Putamen (tissue), 1 donor: ENCODE results near the gene NELL2.
"Not testable (repeated sequence)": the region's sequence is repeated elsewhere in the genome, so short reads cannot be mapped to it uniquely, and the experiment has no call there.

Experiments
- DNase-seq: peaks from one replicate; pipeline ENCODE4 v3.0.0-alpha.2; 2016; ENCODE audit warnings: low spot score

The NELL2 gene

DNA sequence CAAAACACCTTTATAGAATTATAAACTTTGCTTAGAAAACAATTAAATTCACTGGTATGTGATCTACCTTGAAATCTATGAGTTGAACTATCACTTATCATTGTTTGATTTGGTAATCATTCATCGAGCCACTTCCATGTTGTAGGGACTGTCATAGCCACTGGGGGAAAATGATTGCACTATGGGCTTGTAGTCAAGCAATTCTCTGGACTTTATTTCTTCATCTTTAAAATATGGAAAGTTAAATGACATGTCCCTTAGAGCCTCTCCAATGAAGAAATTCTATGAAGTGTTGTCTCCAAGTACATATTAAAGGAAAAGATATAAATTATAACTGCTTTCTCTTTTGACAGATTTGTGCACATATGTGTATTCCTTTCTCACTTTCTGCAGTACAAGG, 97.3 kb downstream of the NELL2 start:
- DNase-seq: no peak

DNA sequence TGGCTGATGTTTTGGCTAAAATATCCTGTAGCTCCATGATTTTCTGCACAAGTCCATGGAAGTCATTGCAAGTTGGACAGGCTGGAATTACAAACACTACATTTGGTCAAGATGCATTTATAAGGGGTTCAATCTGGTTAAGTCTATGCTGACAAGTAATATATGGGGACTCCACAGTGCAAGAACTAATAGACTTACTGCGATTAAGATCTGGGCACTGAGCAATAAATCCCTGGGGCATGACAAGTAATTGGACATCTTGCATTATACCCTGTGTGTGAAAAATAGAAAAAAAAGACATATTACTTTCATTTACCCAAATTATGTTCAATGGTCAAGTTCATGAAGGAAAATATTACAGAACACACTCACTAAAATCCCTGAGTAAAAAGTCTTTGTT, 99.1 kb downstream of the NELL2 start:
- no peak for DNase-seq

GRCh38 chr12:44775901-44776300, 100.2 kb downstream of the NELL2 start:
- DNase-seq: no peak

- DNase-seq: no peak
Observed at GRCh38 chr12:44774815-44775411, 101.2 kb downstream of the NELL2 start.

GRCh38 chr12:44771485-44772021, 104.6 kb downstream of the NELL2 start:
- DNase-seq: no peak

GRCh38 chr12:44765796-44766195, 110.3 kb downstream of the NELL2 start:
- DNase-seq: no peak

- no peak for DNase-seq
Observed at GRCh38 chr12:44763021-44763420, 113.1 kb downstream of the NELL2 start.

- no peak for DNase-seq
Observed at GRCh38 chr12:44759289-44759688, 116.8 kb downstream of the NELL2 start.

DNA sequence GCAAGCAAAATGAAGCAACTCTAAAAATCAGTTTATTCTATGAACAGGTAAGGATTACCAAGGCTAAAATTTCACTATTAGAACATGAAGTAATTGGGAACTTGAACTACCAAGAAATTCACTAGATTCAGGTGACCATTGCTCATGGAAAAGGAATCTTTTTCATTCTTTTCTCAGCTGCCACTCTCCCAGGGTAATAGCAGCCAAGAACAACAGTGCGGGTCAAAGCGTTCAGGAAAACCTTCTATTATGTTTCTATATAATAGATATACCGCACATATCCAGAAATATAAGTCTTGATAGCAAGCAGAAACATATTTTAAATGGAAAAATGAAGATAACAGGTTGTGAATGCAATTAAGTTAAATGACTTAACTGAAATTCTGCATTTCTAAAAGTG, 125.6 kb downstream of the NELL2 start:
- no peak for DNase-seq

DNA sequence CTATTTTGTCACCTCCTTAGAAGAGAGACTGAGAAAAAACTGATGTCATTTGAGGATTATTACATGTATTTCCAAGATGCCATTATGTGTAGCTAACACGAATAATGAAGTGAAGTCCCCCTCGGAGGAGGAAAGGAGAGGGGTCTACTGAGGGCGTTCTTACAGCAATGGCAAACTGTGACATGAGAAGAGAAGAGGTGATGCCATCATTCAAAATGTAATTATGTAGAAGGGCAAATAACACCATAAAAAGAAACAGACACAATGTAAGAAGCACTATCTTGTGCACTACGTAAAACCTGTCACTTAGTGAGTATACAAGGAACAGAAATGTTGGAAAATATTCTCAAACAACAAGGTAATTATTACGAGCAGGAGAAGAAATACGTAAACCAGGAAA, 126.5 kb downstream of the NELL2 start:
- DNase-seq: no peak

- no peak for DNase-seq
Observed at GRCh38 chr12:44748950-44749468, 127.1 kb downstream of the NELL2 start.

GRCh38 chr12:44741292-44741980, 134.7 kb downstream of the NELL2 start:
- not testable (repeated sequence) for DNase-seq

GRCh38 chr12:44738051-44738450, 138.1 kb downstream of the NELL2 start:
- no peak for DNase-seq

DNA sequence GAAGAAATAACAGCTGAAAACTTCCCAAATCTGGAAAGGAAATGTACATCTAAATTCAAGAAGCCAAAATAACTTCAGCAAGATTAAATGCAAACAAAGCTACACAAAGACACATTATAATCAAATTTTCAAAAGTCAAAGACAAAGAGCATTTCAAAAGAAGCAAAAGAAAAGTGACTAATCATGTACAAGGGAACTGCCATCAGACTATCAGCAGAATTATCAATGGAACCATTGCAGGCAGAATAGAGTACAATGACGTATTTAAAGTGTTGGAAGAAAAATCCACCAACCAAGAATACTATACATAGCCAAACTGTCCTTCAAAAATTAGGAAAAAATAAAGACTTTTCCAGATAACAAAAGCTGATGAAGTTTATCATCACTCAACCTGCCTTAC, 147.5 kb downstream of the NELL2 start:
- no peak for DNase-seq

GRCh38 chr12:44720265-44720664, 155.8 kb downstream of the NELL2 start:
- DNase-seq: no peak

GRCh38 chr12:44717612-44718011, 158.5 kb downstream of the NELL2 start:
- DNase-seq: no peak

DNA sequence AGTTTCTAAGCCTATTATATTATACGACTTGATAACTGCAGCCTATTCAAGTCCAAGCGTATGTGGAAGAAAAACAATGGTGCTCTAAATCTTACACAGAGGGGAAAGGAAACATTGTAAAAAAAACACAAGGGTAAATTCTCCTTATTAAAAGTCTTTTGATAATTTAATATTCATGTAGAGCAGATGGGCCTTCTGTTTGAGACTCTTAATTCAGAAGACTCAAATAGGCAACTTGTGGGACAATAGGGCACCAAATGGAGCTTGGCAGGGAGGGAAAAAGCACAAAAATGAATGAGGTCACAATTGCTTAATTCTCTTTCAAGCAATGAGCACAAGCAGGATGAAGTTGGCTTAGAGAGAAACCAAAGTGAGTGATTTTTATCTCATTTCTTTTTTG, 159.4 kb downstream of the NELL2 start:
- no peak for DNase-seq

GRCh38 chr12:44711736-44712135, 164.4 kb downstream of the NELL2 start:
- no peak for DNase-seq

DNA sequence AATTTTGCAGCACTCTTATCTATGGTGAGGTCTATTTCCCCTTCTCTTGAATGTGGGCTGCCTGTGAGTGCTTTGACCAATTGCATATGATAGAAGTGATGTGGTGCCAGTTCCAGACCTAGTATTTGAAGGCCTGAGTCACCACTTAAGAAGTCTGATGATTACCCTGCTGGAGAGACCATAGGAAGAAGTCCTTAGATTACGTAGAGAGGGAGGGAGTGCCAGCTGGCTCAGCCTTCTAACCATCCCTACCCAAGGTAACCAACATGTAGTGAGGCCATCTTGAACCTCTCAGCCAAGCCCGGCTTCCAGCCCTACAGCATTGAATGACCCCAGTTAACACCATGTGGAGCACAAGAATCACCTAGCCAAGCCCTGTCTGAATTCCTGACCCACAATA, 166.9 kb downstream of the NELL2 start:
- DNase-seq: no peak

DNA sequence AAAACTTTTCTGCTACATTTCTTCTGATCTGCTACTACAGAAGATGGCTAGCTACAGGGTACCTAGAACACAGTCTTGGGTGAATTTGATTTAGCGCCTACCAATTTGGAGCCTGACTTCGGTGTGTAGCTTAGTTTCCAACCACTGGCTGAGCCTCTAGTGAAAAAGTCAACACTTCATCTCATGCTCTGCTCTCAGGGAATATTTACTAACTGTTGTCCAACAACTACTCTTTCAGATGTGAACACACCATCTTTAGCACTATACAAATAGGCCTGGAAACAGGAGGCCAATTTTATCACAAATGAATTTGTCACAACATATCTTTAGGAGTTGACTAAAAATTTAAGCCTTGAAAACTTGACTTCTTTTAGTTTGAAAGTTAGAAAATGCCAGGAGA, 167.9 kb downstream of the NELL2 start:
- no peak for DNase-seq

GRCh38 chr12:44703182-44703910, 172.8 kb downstream of the NELL2 start:
- DNase-seq: peak; percentile 5

DNA sequence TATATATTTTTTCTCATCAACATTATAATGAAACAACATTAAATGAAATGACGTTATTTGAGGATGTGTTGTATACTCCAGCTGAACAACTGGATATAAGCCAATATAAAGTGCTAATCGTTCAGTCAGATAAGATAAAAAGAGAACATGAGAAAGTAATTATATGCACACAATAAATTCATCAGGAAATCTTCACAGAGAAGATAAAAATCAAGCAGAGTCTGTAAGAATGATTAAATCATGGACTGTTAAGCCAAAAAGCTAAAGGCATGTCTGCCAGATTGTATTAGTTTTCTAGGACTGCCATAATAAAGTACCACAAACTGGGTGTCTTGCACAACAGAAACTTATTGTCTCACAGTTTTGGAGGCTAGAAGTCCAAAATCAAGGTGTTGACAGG, 178.6 kb downstream of the NELL2 start:
- no peak for DNase-seq

DNA sequence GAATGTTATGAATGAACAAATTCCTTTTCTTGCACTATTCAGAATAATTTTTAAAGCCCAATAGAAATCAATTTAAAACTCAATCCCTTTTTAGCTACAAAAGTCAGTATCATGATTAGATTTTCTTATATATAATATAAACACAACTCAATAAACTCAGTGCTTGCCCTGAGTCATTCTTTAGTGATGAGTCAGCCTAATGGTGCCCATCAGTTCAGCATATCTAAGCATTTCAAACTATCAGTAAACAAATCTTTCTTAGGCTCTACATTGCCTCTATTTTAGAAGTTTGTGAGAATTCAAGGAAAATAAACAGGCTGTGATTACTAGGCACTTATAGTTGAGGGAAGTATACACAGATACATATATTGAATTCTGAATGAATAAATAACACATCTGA, 179.6 kb downstream of the NELL2 start:
- DNase-seq: no peak
